Urothelium cell line (cell line): ENCODE results near the gene ZCCHC14.

Source experiments
- DNase-seq: peaks from one replicate; pipeline ENCODE4 v3.0.0; 2011; ENCODE audit warnings: low spot score, mixed read lengths
- FAIRE-seq: peaks from 2 replicates; lab custom pipeline; 2011; peaks lifted over from hg19 to GRCh38; lab: Jason Lieb, UNC

The ZCCHC14 gene

DNA sequence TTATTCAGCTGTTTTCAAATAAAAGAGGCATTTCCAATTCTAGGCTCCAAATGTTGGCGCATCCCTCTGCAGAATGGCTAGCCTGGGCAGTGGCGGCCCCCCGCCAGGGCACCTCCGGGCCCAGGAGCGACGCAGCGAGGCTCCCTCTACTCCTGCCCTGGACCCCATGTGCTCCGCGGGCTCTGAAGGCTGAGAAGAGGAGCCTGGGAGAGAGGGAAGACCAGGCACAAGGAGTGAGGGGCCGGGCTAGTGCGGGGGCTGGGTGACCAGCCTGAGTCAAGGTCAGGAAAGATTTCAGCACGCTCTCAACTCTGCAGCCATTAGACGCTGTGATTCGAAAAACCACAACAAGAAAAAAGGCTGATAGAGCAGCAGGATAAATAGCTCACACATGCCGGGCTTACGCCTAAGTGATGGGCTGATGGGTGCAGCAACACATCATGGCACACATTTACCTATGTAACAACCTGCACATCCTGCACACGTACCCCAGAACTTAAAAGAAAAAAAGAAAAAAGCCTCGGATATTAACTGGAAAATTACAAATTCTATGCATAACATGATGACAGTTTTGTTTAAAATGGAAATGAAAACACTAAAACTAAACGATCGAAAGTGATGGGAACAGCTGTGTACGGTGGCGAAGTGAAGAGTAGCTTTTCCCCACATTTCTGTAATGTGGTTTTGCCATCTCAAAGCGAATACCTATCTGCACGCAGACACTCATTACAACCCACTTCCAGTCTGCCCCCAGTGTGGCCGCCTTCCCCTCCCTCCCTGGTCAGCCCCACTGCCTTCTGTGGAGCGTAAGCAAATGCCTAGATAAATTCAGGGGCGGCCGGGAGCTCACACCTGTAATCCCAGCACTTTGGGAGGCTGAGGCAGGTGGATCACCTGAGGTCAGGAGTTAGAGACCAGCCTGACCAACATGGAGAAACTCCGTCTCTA, 56.3 kb downstream of the ZCCHC14 start:
- no peak for DNase-seq
- no peak for FAIRE-seq

DNA sequence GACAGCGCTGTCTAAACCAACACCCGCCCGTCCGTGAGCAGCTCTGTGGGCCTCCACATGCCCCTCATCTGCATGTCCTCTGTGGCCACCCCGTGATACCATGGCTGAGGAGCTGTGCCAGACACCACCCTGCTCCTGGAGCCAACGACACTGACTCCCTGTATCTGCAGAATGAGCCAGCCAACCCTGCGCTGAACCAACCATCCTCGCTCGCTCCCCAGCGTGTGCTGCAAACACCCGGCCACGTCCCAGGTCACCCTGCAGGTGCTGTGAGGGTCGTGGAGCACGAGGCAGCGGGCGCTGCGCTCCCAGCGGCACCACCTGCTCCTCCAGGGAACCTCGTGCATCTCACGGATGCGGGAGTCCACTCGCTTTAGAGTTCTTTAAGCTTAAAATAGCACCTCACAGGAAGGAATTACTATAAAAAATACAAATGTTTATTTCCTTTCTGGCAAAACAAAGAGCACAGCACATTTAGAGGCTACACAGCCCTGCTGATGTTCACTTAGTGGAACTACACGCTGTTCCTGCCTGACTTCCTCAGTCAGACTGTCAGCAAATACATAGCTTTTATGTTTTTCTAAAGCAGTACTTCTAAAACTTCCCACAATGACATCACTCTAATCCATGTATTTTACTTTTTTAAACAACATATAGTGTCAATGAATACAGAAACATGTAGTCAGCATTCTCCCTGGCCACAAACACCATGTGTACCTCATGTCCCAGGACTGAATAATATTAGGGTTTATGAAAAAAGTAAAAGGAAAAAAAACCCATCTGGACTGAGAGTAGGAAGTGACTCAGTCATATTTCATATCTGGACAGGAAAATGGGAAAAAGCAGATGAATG, 57.2 kb downstream of the ZCCHC14 start:
- DNase-seq: no peak
- FAIRE-seq: no peak

- FAIRE-seq (no peak), DNase-seq (no peak)
These were observed 58.6 kb downstream of the ZCCHC14 start for GRCh38 chr16:87434146-87434667.

DNA sequence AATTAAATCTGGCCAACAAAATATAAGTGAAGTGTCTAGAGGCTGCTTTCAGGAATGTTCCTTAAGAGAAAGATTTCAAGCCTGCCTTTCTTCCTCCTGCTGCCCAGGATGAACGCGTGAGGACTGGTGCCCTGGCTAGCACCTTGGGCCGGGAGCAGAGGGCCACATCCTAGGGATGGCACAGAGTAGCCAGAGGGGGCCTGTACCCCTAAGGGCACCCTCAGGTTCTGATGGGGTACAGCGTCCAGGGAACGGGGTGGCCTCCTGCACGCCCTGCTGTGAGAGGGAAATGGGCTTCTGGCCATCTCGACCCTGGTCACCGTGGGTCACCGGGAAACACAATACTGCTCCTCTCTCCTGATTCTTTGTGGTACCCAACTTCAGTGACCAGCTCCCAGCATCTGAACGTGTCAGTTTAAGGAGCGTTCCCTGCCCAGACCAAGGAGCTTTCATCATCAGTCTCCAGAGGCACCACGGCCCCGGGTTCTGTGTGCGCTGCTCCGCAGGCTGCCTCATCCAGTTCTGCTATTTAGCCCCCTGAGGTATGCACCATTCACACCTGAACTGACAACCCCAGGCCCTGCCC, 60.4 kb downstream of the ZCCHC14 start:
- DNase-seq (no peak), FAIRE-seq (no peak)

DNA sequence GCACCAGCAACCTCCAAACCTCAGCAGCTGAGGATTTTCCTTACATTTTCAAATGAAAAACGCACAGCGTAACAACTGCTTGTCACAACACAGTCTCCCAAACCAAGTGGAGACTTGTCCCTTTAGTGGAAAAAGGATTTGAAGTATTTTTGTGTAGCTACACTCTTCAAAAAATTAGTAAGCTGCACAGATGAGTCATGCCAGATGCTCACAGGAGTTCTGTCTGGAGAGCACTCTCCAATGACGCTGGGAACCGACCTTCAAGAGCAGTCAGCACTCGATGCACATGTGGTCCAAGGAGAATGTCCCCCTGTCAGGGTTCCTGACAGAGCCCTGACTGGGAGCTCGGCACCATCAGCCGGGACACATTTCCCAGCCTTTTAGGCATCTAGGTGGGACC, 60.9 kb downstream of the ZCCHC14 start:
- DNase-seq: no peak
- FAIRE-seq: no peak

DNA sequence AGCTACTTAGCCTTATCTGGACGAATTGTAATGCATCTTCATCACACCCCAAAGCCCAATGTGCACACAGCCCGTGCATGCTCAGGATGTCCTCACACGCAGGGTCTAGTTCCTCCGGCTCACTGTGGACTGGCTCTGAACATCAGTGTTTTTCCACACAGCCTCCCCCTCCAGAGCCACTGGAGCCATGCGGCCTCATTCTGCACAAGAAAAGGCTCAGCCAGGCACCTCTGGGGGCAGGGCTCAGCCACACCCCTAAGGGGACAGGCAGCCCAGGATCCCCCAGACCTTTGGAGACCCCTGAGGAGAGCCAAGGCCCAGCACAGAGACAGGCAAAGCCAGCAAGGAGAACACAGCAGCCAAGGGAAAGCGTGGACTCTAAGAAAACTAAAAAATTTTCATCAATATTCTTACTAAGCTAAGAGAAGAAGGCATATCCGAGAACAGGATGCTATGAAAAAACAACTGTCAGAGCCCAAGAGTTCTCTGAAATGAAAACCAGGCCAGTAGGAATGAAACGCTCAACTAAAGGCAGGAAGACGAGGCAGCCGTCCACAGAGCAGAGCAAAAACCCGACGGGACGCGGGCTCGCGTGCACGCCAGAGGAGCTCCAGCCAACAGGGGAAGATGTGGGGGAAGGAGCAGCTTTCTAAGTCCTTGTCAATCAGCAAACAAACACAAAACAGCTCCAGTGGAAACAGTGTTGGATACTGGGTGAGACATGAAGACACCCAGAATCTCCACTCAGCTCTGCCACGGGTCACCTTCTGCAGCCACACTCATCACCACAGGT, 66.2 kb downstream of the ZCCHC14 start:
- FAIRE-seq: no peak
- no peak for DNase-seq

- no peak for FAIRE-seq
- DNase-seq: no peak
These were observed 66.9 kb downstream of the ZCCHC14 start for GRCh38 chr16:87425941-87426340.

DNA sequence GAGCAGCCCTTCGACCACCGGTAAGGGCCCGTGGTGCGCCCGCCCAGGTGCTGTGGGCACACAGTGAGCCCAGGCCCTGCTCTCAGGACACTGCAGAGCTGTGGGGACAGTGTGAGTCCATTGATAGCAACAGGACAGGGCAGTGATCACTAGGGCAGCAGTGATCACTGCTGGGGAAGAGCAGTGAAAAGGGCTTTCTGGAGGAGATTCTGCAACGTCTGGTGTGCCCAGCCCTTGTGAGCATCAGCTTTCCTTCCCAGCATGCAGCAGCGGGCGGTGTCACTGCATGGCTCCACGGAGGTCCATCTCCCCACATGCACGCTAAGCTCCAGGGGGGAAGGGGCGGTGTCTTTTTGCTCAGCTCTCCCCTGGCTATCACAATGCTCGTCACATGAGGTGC, 68.6 kb downstream of the ZCCHC14 start:
- DNase-seq (no peak), FAIRE-seq (no peak)

- FAIRE-seq (no peak), DNase-seq (no peak)
These were observed 69.4 kb downstream of the ZCCHC14 start for GRCh38 chr16:87423429-87423828.

GRCh38 chr16:87422106-87422505, 70.7 kb downstream of the ZCCHC14 start:
- FAIRE-seq: no peak

DNA sequence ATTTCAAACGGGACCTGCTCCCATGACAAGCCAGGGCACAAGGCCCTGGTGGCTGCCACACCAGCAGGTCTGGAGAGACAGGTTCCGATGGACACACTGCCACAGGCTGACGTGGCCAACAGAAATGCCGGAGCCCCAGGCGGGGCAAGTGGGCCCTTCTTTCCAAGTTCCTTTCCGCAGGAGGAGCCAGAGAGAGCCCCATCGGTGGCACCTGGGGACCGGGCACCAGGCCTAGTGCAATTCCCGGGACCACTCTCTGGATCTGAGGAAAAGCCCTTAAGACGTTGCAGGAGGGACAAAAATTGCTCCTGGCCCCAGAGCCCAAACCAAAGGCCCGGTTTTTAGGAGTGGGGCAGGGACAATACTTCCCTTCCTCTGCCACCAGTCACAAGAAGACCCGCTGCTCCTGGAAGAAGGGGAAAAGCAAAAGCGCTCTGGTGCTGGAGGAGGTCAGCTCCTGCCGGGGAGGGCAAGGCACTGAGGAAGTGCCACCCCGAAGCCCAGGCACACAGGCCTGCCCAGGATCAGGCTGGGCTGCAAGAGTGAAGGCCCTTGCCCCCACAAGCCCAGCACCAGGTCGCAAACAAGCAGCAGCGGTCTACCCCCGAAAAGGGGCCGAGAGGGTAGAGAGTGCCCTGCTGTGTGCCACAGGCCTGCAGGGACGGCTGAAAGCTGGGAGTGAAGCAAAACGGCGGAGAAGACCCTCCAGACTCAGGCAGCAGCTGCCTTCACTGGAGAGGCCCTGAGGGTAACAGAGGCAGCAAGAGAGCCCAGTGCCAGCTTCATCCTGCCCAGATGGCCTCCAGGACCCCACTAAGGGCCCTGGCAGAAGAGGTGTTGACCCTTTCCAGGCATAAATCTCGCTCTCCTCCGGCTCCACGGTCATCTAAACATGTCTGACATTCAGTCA, 71.6 kb downstream of the ZCCHC14 start:
- DNase-seq: no peak
- FAIRE-seq: no peak

More at GRCh38 chr16:87422106-87422505, 70.7 kb downstream of the ZCCHC14 start:
- no peak for DNase-seq

- FAIRE-seq (no peak), DNase-seq (no peak)
These were observed 72.5 kb downstream of the ZCCHC14 start for GRCh38 chr16:87420026-87421002.

DNA sequence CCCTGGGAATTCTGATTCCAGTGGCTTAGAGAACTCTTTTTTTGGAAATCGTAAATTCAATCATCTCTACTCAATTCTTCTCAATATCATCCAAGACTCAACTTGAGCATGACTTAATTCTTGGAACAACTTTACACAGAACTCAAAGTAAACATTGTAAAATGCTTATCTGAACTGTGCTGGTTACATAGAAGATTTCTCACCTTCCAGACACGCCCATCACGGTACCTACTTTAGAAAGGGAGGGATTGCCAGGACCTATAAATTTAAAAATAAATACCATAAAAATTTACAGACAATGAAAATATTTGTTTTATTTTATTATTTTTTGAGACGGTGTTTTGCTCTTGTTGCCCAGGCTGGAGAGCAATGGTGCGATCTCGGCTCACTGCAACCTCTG, 74.2 kb downstream of the ZCCHC14 start:
- FAIRE-seq (no peak), DNase-seq (no peak)

GRCh38 chr16:87418216-87418615, 74.6 kb downstream of the ZCCHC14 start:
- DNase-seq: no peak
- no peak for FAIRE-seq

GRCh38 chr16:87417528-87417910, 75.3 kb downstream of the ZCCHC14 start:
- DNase-seq (no peak), FAIRE-seq (no peak)

- no peak for DNase-seq
- no peak for FAIRE-seq
These were observed 75.8 kb downstream of the ZCCHC14 start for GRCh38 chr16:87416826-87417527.

DNA sequence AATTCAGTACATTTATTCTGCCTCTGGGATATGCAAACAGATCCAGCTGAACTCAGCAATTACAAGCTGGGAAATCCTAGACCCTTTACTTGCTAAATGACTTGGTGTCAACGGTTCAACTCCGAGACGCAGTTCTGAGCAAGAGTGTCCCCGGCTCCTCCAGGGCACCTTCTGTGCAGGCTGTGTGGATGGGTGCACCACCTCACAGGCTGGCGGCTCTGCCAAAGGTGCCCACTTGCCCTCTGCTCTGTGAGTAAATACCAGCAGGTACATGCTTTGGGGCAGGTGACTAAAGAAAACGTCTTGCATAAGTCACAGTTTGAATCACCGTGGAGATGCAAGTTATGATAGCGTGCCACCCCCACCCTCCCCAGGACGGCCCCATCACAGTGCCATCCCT, 77.4 kb downstream of the ZCCHC14 start:
- DNase-seq (no peak), FAIRE-seq (no peak)
